AG04450 (cell line): Measurements from ENCODE around the gene TRIM8. TPM values are rescaled to one million over a fixed set of nuclear protein-coding genes. Genes with fewer than 3 reads are reported as not detected.
A peak's percentile ranks its signal among the peaks of the same experiment; 100 is the strongest.

Experiments used
- CTCF ChIA-PET: fragments of 300-600, 350-600 bp; formaldehyde crosslinking; extraction: SDS; loops from one replicate; lab custom pipeline; 2022; ENCODE audit warnings: antibody characterized with exemption, inconsistent platforms; lab: Charles Lee
- POLR2A ChIA-PET: fragments of 350-600 bp; formaldehyde crosslinking; extraction: SDS; loops from one replicate; lab custom pipeline; 2021; ENCODE audit warnings: antibody characterized with exemption, inconsistent platforms; lab: Yijun Ruan, JAX
- DNase-seq: peaks from one replicate; pipeline ENCODE4 v3.0.0-alpha.2; 2011; ENCODE audit warnings: low read depth, low spot score
- H3K27ac ChIP-seq: one replicate; pipeline ENCODE4 v1.5.1; 2012; ENCODE audit warnings: low read depth, low read length, control low read depth
- H3K27me3 ChIP-seq: one replicate; pipeline ENCODE4 v1.6.0; 2012; ENCODE audit warnings: low read length; ENCODE audit not compliant: control insufficient read depth, insufficient read depth
- H3K4me3 ChIP-seq: 2 replicates; pipeline ENCODE4 v1.5.1; 2011; ENCODE audit warnings: mild to moderate bottlenecking, low read depth, low read length, control low read depth
- H3K9me3 ChIP-seq: 2 replicates; pipeline ENCODE4 v1.5.1; 2012; ENCODE audit warnings: low read length; ENCODE audit not compliant: control insufficient read depth, insufficient read depth
- CTCF ChIP-seq: IDR thresholded peaks from 2 replicates; pipeline ENCODE4 v1.5.1; 2011; ENCODE audit warnings: low read depth, low read length, control low read depth, inconsistent platforms
- polyA plus RNA-seq: library from polyadenylated mRNA; depleted of rRNA; stranded (reverse); fragments of >200 nt; gene quantifications from 2 replicates; pipeline ENCODE4 v1.2.3, GENCODE V29; 2011

Gene TRIM8
- polyA plus RNA-seq, 1 experiment = 66.8 TPM

GRCh38 chr10:102657984-102658724, 13.9 kb downstream of the TRIM8 start:
- no peak for TF ChIP-seq CTCF
- no peaks in the 10 kb centered on the region; the same call in 1 of the 2 replicates for H3K9me3 ChIP-seq
- peak overlapping the region; percentile 39 for H3K27ac ChIP-seq
- no peaks in the 10 kb centered on the region for H3K27me3 ChIP-seq
- CTCF ChIA-PET = no interaction called here
- no peak overlapping the region for H3K4me3 ChIP-seq
- POLR2A ChIA-PET = interaction anchor here (0.9 kb wide), 1 partner anchor 18 kb away, joined by 4 read pairs; no protein-coding TSS in a partner anchor
- no peak for DNase-seq

GRCh38 chr10:102658802-102659201, 14.5 kb downstream of the TRIM8 start:
- no peaks in the 10 kb centered on the region; the same call in 1 of the 2 replicates for H3K9me3 ChIP-seq
- no peaks in the 10 kb centered on the region for H3K27me3 ChIP-seq
- H3K4me3 ChIP-seq = no peak overlapping the region
- CTCF ChIA-PET = interaction anchor here (0.6 kb wide), 1 partner anchor 77 kb away, joined by 3 read pairs; no protein-coding TSS in a partner anchor
- DNase-seq = no peak
- POLR2A ChIA-PET = interaction anchor here (0.6 to 0.9 kb wide), 2 partner anchors 10 to 17 kb away, joined by 4 to 6 read pairs; no protein-coding TSS in a partner anchor
- TF ChIP-seq CTCF = no peak
- H3K27ac ChIP-seq = no peak overlapping the region

GRCh38 chr10:102660888-102661657, 16.8 kb downstream of the TRIM8 start:
- ChIA-PET CTCF (interaction anchor here (1.0 kb wide), 2 partner anchors 9 to 15 kb away, joined by 3 read pairs; no protein-coding TSS in a partner anchor), POLR2A (interaction anchor here (0.5 to 3.2 kb wide), 9 partner anchors 9 to 157 kb away, joined by 3 to 19 read pairs (median 5); partner anchors contain the start of genes SUFU and TRIM8)
- no peak for TF ChIP-seq CTCF
- H3K27ac ChIP-seq = peak overlapping the region; percentile 31
- no peak overlapping the region for H3K4me3 ChIP-seq
- DNase-seq = peak; percentile 71
- no peaks in the 10 kb centered on the region; the same call in 1 of the 2 replicates for H3K9me3 ChIP-seq
- H3K27me3 ChIP-seq = no peaks in the 10 kb centered on the region

- ChIA-PET CTCF (no interaction called here), POLR2A (interaction anchor here (0.9 to 3.2 kb wide), 5 partner anchors 8 to 158 kb away, joined by 3 to 19 read pairs (median 4); partner anchors contain the start of genes SUFU and TRIM8)
- no peak for TF ChIP-seq CTCF
- no peak for DNase-seq
- H3K4me3 ChIP-seq = no peak overlapping the region
- peak overlapping the region; percentile 21 for H3K27ac ChIP-seq
- H3K9me3 ChIP-seq = no peaks in the 10 kb centered on the region; the same call in 1 of the 2 replicates
- no peaks in the 10 kb centered on the region for H3K27me3 ChIP-seq
Measured at GRCh38 chr10:102661658-102662028, 17.4 kb downstream of the TRIM8 start.
